Caco-2 (cell line): ENCODE results near the gene TMA7. TPM values are rescaled to one million over a fixed set of nuclear protein-coding genes. Genes with fewer than 3 reads are reported as not detected.

Source experiments
- BruUV-seq: library from RNA; stranded (reverse); fragments of 400-500 nt; replicated peaks from 2 replicates; lab custom pipeline; 2021; lab: Mats Ljungman, UMichigan
- CTCF ChIA-PET: fragments of 300-600 bp; sonication (Branson Sonifier 250); formaldehyde crosslinking; loops from one replicate; lab custom pipeline; 2022; ENCODE audit warnings: antibody characterized with exemption; lab: Charles Lee
- POLR2A ChIA-PET: fragments of 300-600 bp; sonication (Branson Sonifier 250); formaldehyde crosslinking; loops from one replicate; lab custom pipeline; 2022; ENCODE audit warnings: antibody characterized with exemption; lab: Charles Lee
- DNase-seq, 2 experiments: peaks; one replicate each; pipeline versions ENCODE4 v3.0.0 to v3.0.0-alpha.2; 2020 to 2022
- H3K27me3 ChIP-seq: replicated peaks from 2 replicates; pipeline ENCODE4 v1.6.0; 2011; ENCODE audit warnings: low read length; ENCODE audit not compliant: control insufficient read depth, insufficient read depth
- H3K36me3 ChIP-seq: 2 replicates; pipeline ENCODE4 v1.5.1; 2011; ENCODE audit warnings: low read length; ENCODE audit not compliant: control insufficient read depth, insufficient read depth
- H3K4me1 ChIP-seq: fragments of 250-450 bp; sonication (Bioruptor Pico); 2 replicates; pipeline ENCODE4 v1.5.1; 2020; ENCODE audit warnings: mild to moderate bottlenecking
- H3K4me3 ChIP-seq: 2 replicates; pipeline ENCODE4 v1.5.1; 2011; ENCODE audit warnings: low read depth, mild to moderate bottlenecking, control low read depth, low read length
- H3K9me3 ChIP-seq: fragments of 250-450 bp; sonication (Bioruptor Pico); 2 replicates; pipeline ENCODE4 v1.5.1; 2020; ENCODE audit warnings: mild to moderate bottlenecking, moderate library complexity
- H3K27ac Mint-ChIP-seq: one replicate; pipeline ENCODE4 v1.8.0; 2022; ENCODE audit warnings: mixed read lengths; ENCODE audit not compliant: unreplicated experiment
- H3K27me3 Mint-ChIP-seq: one replicate; pipeline ENCODE4 v1.8.0; 2022; ENCODE audit warnings: mixed read lengths; ENCODE audit not compliant: insufficient read depth, unreplicated experiment
- H3K36me3 Mint-ChIP-seq: one replicate; pipeline ENCODE4 v1.8.0; 2022; ENCODE audit warnings: mild to moderate bottlenecking, mixed read lengths; ENCODE audit not compliant: insufficient read depth, unreplicated experiment
- H3K4me1 Mint-ChIP-seq: one replicate; pipeline ENCODE4 v1.8.0; 2022; ENCODE audit warnings: low read depth, mixed read lengths; ENCODE audit not compliant: unreplicated experiment
- H3K4me3 Mint-ChIP-seq: one replicate; pipeline ENCODE4 v1.8.0; 2022; ENCODE audit warnings: mild to moderate bottlenecking, moderate library complexity, mixed read lengths; ENCODE audit not compliant: unreplicated experiment
- H3K9me3 Mint-ChIP-seq: one replicate; pipeline ENCODE4 v1.8.0; 2022; ENCODE audit warnings: mixed read lengths; ENCODE audit not compliant: unreplicated experiment
- intact Hi-C: fragments of 100-400 bp; cut with micrococcal nuclease; formaldehyde crosslinking; loops from one replicate; pipeline ENCODE4 v1.10.0; 2022; ENCODE audit not compliant: unreplicated experiment
- total RNA-seq: library from RNA; stranded (reverse); gene quantifications from 2 replicates; pipeline ENCODE4 v1.2.3, GENCODE V29; 2022
- TF ChIP-seq, protein P1 (sequence below), 2 experiments: fragments of 200-600 bp in 1 of 2; IDR thresholded peaks; 1 replicate in 1 of 2; 2 replicates in 1 of 2; pipeline versions ENCODE4 v1.5.1 to v1.8.0; 2011 to 2022; ENCODE audit warnings: antibody characterized with exemption in 1 of 2, control low read depth in 1 of 2, inconsistent platforms in 1 of 2, low read depth in 1 of 2, low read length in 1 of 2, mild to moderate bottlenecking in 1 of 2, moderate library complexity in 1 of 2; ENCODE audit not compliant: insufficient read depth in 1 of 2, severe bottlenecking in 1 of 2, unreplicated experiment in 1 of 2

TMA7 gene
- total RNA-seq, 1 experiment from 2014 or later, result 205 TPM

DNA sequence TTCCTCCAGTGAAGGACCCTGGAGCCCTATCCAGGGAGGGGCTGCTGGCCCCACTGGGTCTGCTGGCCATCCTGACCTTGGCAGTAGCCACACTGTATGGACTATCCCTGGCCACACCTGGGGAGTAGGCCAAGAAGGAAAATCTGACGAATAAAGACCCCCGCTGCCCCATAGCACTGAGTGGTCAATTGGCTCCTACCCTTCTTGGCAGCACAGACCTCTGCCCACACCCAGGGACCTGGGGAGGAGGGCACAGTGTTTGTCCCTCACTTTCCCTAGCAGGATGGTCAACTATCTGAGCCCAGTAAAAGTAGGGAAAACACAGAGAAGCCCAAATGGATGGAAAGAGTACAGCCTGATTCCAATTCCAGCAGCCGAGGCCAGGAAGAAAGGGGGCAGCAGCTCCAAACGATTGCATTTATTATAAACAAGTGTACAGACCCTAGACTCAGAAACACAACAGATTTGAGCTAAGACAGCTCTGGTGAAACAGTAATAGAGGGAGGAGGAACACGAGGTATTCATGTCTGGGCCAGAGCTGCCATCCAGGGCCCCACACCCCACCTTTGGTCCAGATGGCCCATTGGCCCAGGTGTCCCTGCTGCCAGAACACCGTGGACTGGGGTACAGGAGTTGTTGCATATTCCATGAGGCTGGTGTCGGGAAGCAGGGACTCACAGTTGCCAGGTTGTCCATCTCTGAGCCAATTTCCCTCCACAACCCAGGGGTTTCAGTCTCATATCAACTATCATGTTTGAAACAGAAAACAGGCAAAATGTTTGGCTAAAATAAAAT lies 27.6 kb downstream of the TMA7 start:
- H3K27me3 ChIP-seq, result no peaks in the 10 kb centered on the region
- peaks cover 35% of the 10 kb centered on the region for H3K36me3 Mint-ChIP-seq
- TF ChIP-seq, protein P1, sequence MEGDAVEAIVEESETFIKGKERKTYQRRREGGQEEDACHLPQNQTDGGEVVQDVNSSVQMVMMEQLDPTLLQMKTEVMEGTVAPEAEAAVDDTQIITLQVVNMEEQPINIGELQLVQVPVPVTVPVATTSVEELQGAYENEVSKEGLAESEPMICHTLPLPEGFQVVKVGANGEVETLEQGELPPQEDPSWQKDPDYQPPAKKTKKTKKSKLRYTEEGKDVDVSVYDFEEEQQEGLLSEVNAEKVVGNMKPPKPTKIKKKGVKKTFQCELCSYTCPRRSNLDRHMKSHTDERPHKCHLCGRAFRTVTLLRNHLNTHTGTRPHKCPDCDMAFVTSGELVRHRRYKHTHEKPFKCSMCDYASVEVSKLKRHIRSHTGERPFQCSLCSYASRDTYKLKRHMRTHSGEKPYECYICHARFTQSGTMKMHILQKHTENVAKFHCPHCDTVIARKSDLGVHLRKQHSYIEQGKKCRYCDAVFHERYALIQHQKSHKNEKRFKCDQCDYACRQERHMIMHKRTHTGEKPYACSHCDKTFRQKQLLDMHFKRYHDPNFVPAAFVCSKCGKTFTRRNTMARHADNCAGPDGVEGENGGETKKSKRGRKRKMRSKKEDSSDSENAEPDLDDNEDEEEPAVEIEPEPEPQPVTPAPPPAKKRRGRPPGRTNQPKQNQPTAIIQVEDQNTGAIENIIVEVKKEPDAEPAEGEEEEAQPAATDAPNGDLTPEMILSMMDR (IDR thresholded peaks at IDR 0.05; ENCODE audit: insufficient read depth in 1 of 2, low read depth in 1 of 2, low read length in 1 of 2, severe bottlenecking in 1 of 2, unreplicated experiment in 1 of 2), result no peak
- peaks cover 19% of the 10 kb centered on the region for H3K4me1 ChIP-seq
- CTCF ChIA-PET, result interaction anchor here (0.8 kb wide), 1 partner anchor 85 kb away, joined by 4 read pairs; no protein-coding TSS in a partner anchor
- H3K4me3 Mint-ChIP-seq, result no peak overlapping the region
- H3K9me3 Mint-ChIP-seq, result no peaks in the 10 kb centered on the region
- peaks cover 5% of the 10 kb centered on the region for H3K36me3 ChIP-seq
- no peaks in the 10 kb centered on the region for H3K9me3 ChIP-seq
- BruUV-seq, result no TSS peak
- DNase-seq, result no peak
- no peak overlapping the region for H3K4me3 ChIP-seq
- H3K27ac Mint-ChIP-seq, result peak overlapping the region; percentile 99
- POLR2A ChIA-PET, result interaction anchor here (0.6 kb wide), 2 partner anchors 55 to 426 kb away, joined by 4 to 5 read pairs; no protein-coding TSS in a partner anchor
- intact Hi-C loops, result loop anchor here (10.0 kb wide), 1 partner anchor 197 kb away; the partner anchor contains the start of gene CELSR3
- H3K27me3 Mint-ChIP-seq, result no peaks in the 10 kb centered on the region
- H3K4me1 Mint-ChIP-seq, result peaks cover 16% of the 10 kb centered on the region

DNA sequence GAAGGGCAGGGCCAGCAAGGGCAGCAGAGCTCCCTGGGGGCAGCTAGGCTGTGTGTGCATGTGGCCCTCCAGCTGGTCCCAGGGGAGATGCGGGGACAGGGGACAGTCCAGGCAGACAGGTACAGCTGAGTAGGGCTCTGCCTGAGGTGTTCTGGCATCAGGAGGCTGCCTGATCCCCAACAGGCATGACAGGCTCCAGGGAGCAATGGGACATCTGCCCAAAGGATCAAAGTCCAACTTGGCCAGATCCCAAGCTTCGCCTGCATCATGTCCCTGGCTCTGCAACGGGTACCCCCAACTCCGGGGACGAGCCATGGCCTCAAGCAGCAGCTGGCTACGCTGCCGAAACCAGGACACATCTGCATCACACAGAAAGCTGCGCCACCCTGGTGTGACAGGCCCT lies 28.3 kb downstream of the TMA7 start:
- Mint-ChIP-seq H3K4me3 (no peak overlapping the region), H3K36me3 (peaks cover 41% of the 10 kb centered on the region), H3K27ac (peak overlapping the region; percentile 16), H3K4me1 (peaks cover 16% of the 10 kb centered on the region), H3K9me3 (no peaks in the 10 kb centered on the region), H3K27me3 (no peaks in the 10 kb centered on the region)
- no peak for DNase-seq
- H3K27me3 ChIP-seq, result no peaks in the 10 kb centered on the region
- no TSS peak for BruUV-seq
- CTCF ChIA-PET, result interaction anchor here (0.8 kb wide), 1 partner anchor 84 kb away, joined by 4 read pairs; no protein-coding TSS in a partner anchor
- no peaks in the 10 kb centered on the region for H3K9me3 ChIP-seq
- H3K36me3 ChIP-seq, result peaks cover 5% of the 10 kb centered on the region
- H3K4me1 ChIP-seq, result peaks cover 19% of the 10 kb centered on the region
- TF ChIP-seq, protein P1 (IDR thresholded peaks at IDR 0.05; ENCODE audit: insufficient read depth in 1 of 2, low read depth in 1 of 2, low read length in 1 of 2, severe bottlenecking in 1 of 2, unreplicated experiment in 1 of 2), result no peak
- intact Hi-C loops, result loop anchor here (10.0 kb wide), 1 partner anchor 196 kb away; the partner anchor contains the start of gene CELSR3
- H3K4me3 ChIP-seq, result no peak overlapping the region
- POLR2A ChIA-PET, result interaction anchor here (0.6 kb wide), 1 partner anchor 426 kb away, joined by 5 read pairs; no protein-coding TSS in a partner anchor

DNA sequence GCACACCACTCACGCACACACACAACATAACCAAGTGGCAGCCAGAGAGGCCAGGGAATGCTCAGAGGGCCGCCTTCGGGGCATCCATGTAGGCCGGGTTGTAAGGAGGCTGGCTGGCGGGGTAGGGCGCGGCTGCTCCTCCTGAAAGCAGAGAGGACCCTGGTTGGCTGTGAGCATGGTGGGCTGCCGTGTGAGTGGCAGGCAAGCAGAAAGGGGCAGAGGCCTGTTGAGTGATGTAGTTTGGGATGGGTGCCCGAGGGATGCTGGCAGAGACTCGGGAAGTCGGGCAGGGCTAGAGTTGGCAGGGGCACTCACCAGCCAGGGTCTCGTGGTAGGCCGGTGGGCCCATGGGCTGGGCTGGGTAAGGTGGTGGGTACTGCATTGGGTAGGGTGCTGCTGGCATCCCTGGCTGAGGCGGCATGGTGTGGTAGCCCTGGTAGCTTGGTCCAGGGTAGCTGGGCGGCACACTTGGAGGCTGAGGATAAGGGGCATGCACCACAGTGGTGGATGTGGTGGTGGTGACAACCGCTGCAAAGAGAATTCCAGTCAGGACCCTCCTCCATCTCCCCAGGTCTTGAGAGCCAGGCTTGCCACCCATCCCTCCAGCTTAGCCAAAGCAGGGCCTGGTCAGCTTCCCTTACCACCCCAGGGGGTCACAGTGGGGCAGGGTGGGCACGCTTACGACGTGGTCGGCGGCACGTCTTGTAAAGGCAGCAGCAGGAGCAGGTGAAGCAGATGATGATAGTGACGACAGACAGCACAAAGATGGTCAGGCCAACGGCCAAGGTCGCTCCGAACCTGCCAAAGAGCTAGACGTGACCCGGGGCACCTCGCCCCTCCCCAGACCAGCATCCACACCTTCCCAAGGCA lies 29.2 kb downstream of the TMA7 start:
- Mint-ChIP-seq H3K36me3 (peaks cover 46% of the 10 kb centered on the region), H3K9me3 (no peaks in the 10 kb centered on the region), H3K27ac (peak overlapping the region; percentile 74), H3K27me3 (no peaks in the 10 kb centered on the region), H3K4me3 (no peak overlapping the region), H3K4me1 (peaks cover 16% of the 10 kb centered on the region)
- BruUV-seq, result no TSS peak
- H3K27me3 ChIP-seq, result no peaks in the 10 kb centered on the region
- ChIA-PET POLR2A (no interaction called here), CTCF (no interaction called here)
- TF ChIP-seq, protein P1 (IDR thresholded peaks at IDR 0.05; ENCODE audit: insufficient read depth in 1 of 2, low read depth in 1 of 2, low read length in 1 of 2, severe bottlenecking in 1 of 2, unreplicated experiment in 1 of 2), result no peak
- H3K4me3 ChIP-seq, result no peak overlapping the region
- peaks cover 4% of the 10 kb centered on the region for H3K36me3 ChIP-seq
- intact Hi-C loops, result loop anchor here (10.0 kb wide), 1 partner anchor 196 kb away; the partner anchor contains the start of gene CELSR3
- peaks cover 26% of the 10 kb centered on the region for H3K4me1 ChIP-seq
- DNase-seq, result no peak
- no peaks in the 10 kb centered on the region for H3K9me3 ChIP-seq
